Left kidney (tissue), 8 donors: ENCODE data around the gene OSMR. TPM values are rescaled to one million over a fixed set of nuclear protein-coding genes. Genes with fewer than 3 reads are reported as not detected.

Experiments used
- DNase-seq: peaks from one replicate; pipeline ENCODE4 v3.0.0-alpha.2; 2013
- long read RNA-seq, 8 donors: transcript quantifications; one replicate each; lab custom pipeline, GENCODE V29; 2026
- polyA plus RNA-seq: library from polyadenylated mRNA; unstranded; fragments of 120-200 nt; gene quantifications from one replicate; pipeline ENCODE4 v1.2.1, GENCODE V29; 2013; ENCODE audit not compliant: insufficient read length

OSMR gene
- 10.7 TPM for polyA plus RNA-seq
- long read RNA-seq, donor 1, full-length matches to known transcripts, result 1 of 1 reads
- long read RNA-seq, donor 1, partial matches to known transcripts, result 0 of 1 reads
- long read RNA-seq, donor 1, other reads (novel, unspliced or antisense), result 0 of 1 reads
- long read RNA-seq, donor 2, result 0 reads
- long read RNA-seq, donor 3, partial matches to known transcripts, result 40 of 40 reads
- long read RNA-seq, donor 3, other reads (novel, unspliced or antisense), result 0 of 40 reads
- long read RNA-seq, donor 4, result 0 reads
- long read RNA-seq, donor 5, full-length matches to known transcripts, result 1 of 1 reads
- long read RNA-seq, donor 5, partial matches to known transcripts, result 0 of 1 reads
- long read RNA-seq, donor 5, other reads (novel, unspliced or antisense), result 0 of 1 reads
- long read RNA-seq, donor 6, result 0 reads
- long read RNA-seq, donor 7, result 0 reads
- long read RNA-seq, donor 8, result 0 reads

GRCh38 chr5:38845526-38846378, at the start of gene OSMR:
TSS of gene OSMR (plus strand) at chr5:38846012. CDS start at chr5:38869045, 23,033 bp downstream.
- DNase-seq, result peak; percentile 65

GRCh38 chr5:38796742-38797108, 49.1 kb upstream of the OSMR start:
- DNase-seq, result no peak

- DNase-seq, result no peak
These were observed 48.0 kb upstream of the OSMR start for GRCh38 chr5:38797838-38798237.

- no peak for DNase-seq
These were observed 46.0 kb upstream of the OSMR start for GRCh38 chr5:38799556-38800377.

GRCh38 chr5:38800515-38800914, 45.3 kb upstream of the OSMR start:
- no peak for DNase-seq

GRCh38 chr5:38802125-38802524, 43.7 kb upstream of the OSMR start:
- no peak for DNase-seq

GRCh38 chr5:38803246-38803645, 42.6 kb upstream of the OSMR start:
- DNase-seq, result no peak

- DNase-seq, result no peak
These were observed 39.0 kb upstream of the OSMR start for GRCh38 chr5:38806775-38807258.

- DNase-seq, result peak; percentile 15
These were observed 38.0 kb upstream of the OSMR start for GRCh38 chr5:38807570-38808483.

GRCh38 chr5:38808666-38809343, 37.0 kb upstream of the OSMR start:
- DNase-seq, result peak; percentile 8

- peak; percentile 92 for DNase-seq
These were observed 36.1 kb upstream of the OSMR start for GRCh38 chr5:38809388-38810359.

- no peak for DNase-seq
These were observed 30.9 kb upstream of the OSMR start for GRCh38 chr5:38814879-38815278.

- DNase-seq, result peak; percentile 37
These were observed 29.5 kb upstream of the OSMR start for GRCh38 chr5:38816083-38817030.

- DNase-seq, result no peak
These were observed 24.1 kb upstream of the OSMR start for GRCh38 chr5:38821679-38822078.

GRCh38 chr5:38823503-38823902, 22.3 kb upstream of the OSMR start:
- DNase-seq, result no peak

GRCh38 chr5:38824821-38825220, 21.0 kb upstream of the OSMR start:
- DNase-seq, result no peak

- no peak for DNase-seq
These were observed 20.3 kb upstream of the OSMR start for GRCh38 chr5:38825494-38825893.

GRCh38 chr5:38827525-38827924, 18.3 kb upstream of the OSMR start:
- DNase-seq, result no peak
